Measurements from ENCODE around the gene PPP4R2.

- TF ChIP-seq CTCF (IDR thresholded peaks at IDR 0.05) (no peak), EZH2 (IDR thresholded peaks at IDR 0.05; ENCODE audit: borderline replicate concordance, insufficient read depth, low read depth, low read length, poor library complexity, severe bottlenecking) (no peak)
Measured at GRCh38 chr3:72990701-72991395, 5.8 kb upstream of the PPP4R2 start.
